ENCODE data around the gene HECW1. TPM values are rescaled to one million over a fixed set of nuclear protein-coding genes. Genes with fewer than 3 reads are reported as not detected.

Gene HECW1
- total and polyA plus RNA-seq, 8 donors = 0.04 to 0.69 (median 0.12) TPM; not detected in 5

DNA sequence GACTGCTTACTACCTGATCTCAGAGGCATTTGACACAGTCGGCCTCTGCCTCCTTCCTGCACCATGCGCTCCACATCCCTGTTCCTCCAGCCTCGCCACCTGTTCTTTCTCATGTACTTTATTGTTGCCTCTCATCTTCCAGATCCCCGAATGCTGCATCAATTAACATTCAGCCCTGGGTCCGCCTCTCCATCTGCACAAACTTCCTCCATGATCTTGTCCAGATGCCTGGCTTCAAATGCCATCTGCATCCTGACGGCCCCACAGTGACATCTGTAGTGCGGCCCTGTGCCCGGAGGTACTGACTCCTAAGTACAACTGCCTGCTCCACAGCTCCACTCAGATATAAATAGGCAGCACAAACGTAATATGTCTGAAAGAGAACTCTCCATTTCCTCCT is 419.3 kb downstream of the HECW1 start:
- no peak overlapping the region for H3K4me3 ChIP-seq
- ATAC-seq = no peak
- intact Hi-C loops (cut with DNase I) = no loop called here
- TF ChIP-seq, protein P1, sequence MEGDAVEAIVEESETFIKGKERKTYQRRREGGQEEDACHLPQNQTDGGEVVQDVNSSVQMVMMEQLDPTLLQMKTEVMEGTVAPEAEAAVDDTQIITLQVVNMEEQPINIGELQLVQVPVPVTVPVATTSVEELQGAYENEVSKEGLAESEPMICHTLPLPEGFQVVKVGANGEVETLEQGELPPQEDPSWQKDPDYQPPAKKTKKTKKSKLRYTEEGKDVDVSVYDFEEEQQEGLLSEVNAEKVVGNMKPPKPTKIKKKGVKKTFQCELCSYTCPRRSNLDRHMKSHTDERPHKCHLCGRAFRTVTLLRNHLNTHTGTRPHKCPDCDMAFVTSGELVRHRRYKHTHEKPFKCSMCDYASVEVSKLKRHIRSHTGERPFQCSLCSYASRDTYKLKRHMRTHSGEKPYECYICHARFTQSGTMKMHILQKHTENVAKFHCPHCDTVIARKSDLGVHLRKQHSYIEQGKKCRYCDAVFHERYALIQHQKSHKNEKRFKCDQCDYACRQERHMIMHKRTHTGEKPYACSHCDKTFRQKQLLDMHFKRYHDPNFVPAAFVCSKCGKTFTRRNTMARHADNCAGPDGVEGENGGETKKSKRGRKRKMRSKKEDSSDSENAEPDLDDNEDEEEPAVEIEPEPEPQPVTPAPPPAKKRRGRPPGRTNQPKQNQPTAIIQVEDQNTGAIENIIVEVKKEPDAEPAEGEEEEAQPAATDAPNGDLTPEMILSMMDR (IDR thresholded peaks at IDR 0.05) = no peak
- FAIRE-seq = no peak
- no peak overlapping the region for H3K27ac ChIP-seq
- no peaks in the 10 kb centered on the region for H3K27me3 ChIP-seq
- H3K9me3 ChIP-seq = no peaks in the 10 kb centered on the region
- no peak for DNase-seq
- no peaks in the 10 kb centered on the region for H3K36me3 ChIP-seq
- H3K4me1 ChIP-seq = no peaks in the 10 kb centered on the region
- WGBS, 2 donors = 76 to 80% methylated on average over 9 of the region's 9 CpGs

DNA sequence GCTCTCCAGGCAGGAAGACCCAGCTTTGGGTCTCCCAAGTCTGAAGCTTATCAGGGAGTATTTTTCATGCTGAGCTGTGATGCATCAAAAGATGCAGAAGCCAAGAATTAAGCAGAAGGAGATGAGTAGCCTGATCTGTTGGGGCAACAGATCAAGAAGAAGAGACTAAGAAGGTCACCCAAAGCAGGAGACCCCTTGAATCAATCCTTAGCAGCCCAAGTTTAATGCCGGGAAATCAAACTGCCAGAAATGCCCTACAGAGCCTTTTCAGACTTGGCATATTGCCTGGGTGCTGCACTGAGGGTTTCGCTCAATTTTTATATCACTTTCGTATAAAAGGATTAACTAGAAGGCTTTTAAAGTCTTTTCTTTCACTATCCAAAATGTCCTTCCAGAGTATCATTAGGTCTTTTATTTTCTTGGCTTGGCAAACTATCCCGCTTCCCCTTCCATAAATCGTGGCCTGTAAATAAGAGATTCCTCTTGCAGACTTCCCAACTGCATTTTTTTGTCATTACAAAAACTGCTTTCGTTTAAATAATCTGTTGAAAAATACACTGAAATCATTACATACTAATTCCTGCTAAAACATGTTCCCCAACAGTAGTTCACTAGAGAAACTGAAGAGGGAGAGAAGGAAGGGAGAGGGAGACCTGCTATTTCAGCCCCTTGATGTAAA is 421.5 kb downstream of the HECW1 start:
- intact Hi-C loops (cut with DNase I) = no loop called here
- FAIRE-seq = no peak
- no peak for ATAC-seq
- H3K4me3 ChIP-seq = no peak overlapping the region
- no peaks in the 10 kb centered on the region for H3K9me3 ChIP-seq
- no peak for DNase-seq
- H3K27ac ChIP-seq = no peak overlapping the region
- H3K27me3 ChIP-seq = no peaks in the 10 kb centered on the region
- no peaks in the 10 kb centered on the region for H3K36me3 ChIP-seq
- TF ChIP-seq, protein P1 (IDR thresholded peaks at IDR 0.05) = no peak
- 68 to 69% methylated on average over 6 of the region's 6 CpGs for WGBS, 2 donors
- H3K4me1 ChIP-seq = no peaks in the 10 kb centered on the region

DNA sequence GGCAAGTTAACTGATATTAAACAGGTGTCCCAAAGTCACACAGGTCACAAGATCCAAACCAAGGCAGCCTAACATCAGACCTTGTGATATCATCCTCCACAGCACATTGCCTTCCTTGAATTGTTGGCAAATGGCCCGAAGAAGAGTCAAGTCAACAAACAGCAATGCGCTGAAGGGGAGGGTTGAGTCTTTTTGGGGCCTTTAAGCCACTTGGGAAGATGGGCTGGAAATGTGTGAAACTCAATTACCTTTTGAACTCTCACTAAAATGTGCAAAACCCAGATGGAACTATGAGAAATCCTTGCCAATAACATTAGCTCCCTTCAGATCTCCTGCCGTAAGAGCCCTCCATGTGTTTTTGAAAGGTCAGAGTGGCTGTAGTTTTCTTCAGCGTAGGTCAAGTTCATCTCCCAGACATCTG is 422.6 kb downstream of the HECW1 start:
- WGBS, 2 donors = 80 to 85% methylated on average over 4 of the region's 4 CpGs
- Histone ChIP-seq H3K27ac (no peak overlapping the region), H3K36me3 (no peaks in the 10 kb centered on the region), H3K9me3 (no peaks in the 10 kb centered on the region), H3K4me3 (no peak overlapping the region), H3K27me3 (no peaks in the 10 kb centered on the region), H3K4me1 (no peaks in the 10 kb centered on the region)
- intact Hi-C loops (cut with DNase I) = no loop called here
- TF ChIP-seq, protein P1 (IDR thresholded peaks at IDR 0.05) = no peak
- FAIRE-seq = no peak
- DNase-seq = no peak
- peak in 2 of 4 donors; percentile 22 to 23 for ATAC-seq

DNA sequence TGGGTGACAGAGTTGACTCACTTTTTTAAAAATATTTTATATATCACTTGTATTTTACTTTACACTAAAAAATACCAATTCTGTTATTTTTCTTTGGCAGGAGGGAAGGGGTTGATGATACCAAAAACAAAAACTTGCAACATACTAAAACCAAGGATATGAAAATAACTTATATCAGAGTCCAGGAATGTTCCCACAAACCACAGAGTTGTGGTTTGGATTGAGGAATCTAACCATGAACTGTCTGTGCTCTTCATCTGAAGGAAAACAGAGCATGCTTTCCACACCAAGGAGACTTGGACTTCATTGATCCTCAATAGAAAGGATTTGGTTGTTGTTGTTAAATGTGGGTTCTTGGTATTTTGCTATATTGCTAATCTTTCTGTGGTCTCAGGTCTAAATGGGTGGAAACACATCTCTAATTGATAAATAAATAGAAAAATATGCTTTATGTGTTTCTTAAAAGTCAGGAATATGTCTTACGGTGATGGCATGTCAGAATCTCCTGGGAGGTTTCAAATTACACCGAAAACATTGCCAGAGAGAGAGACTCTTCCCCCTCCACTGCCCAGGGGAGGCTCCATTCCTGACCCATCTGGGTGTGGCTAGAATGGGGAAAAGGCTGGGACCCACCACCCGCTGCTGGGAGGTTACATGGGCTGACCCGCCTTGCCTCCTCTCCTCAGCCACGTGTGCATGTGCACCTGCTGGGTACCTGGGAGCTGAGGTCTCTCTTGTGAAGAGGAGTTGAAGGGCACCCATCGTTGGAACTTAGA is 423.6 kb downstream of the HECW1 start:
- TF ChIP-seq, protein P1 (IDR thresholded peaks at IDR 0.05) = no peak
- Histone ChIP-seq H3K4me1 (no peaks in the 10 kb centered on the region), H3K36me3 (no peaks in the 10 kb centered on the region), H3K4me3 (no peak overlapping the region), H3K27ac (no peak overlapping the region), H3K27me3 (no peaks in the 10 kb centered on the region), H3K9me3 (no peaks in the 10 kb centered on the region)
- WGBS, 2 donors = 72 to 79% methylated on average over 6 of the region's 6 CpGs
- ATAC-seq = peak in 3 of 4 donors; percentile 44 to 54 (median 46)
- FAIRE-seq = no peak
- intact Hi-C loops (cut with DNase I) = no loop called here
- DNase-seq = no peak

DNA sequence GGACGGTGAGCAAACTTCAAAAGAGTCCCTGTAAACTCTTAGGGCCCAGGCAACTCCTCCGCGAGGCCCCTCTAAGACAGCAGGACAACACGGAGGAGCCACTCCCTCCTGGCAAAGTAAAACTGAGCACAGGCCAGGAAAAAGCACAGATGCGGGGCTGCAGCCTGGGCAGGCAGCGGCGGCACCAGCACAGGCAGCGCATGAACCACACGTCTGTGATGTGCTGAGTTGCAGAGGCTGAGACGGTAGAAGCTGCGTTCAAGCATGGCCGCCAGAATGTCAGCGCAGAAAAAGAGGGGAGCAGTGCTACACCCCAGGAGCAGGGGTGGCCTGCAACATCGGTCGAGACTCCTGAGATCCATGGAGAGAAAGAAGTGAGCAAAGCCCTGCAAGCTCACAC is 424.3 kb downstream of the HECW1 start:
- FAIRE-seq = no peak
- Histone ChIP-seq H3K4me3 (no peak overlapping the region), H3K9me3 (no peaks in the 10 kb centered on the region), H3K36me3 (no peaks in the 10 kb centered on the region), H3K27ac (no peak overlapping the region), H3K4me1 (no peaks in the 10 kb centered on the region), H3K27me3 (no peaks in the 10 kb centered on the region)
- DNase-seq = no peak
- WGBS, 2 donors = 81 to 90% methylated on average over 15 of the region's 15 CpGs
- TF ChIP-seq, protein P1 (IDR thresholded peaks at IDR 0.05) = no peak
- intact Hi-C loops (cut with DNase I) = no loop called here
- no peak for ATAC-seq

All from pancreas (tissue), 10 donors.